D341Med (cell line): ENCODE measurements around the gene OPN1MW2.
"Not testable (repeated sequence)": the region's sequence is repeated elsewhere in the genome, so short reads cannot be mapped to it uniquely, and the experiment has no call there.

ENCODE experiments used
- DNase-seq: peaks from one replicate; pipeline ENCODE4 v3.0.0; 2012; ENCODE audit warnings: low spot score

The OPN1MW2 gene

GRCh38 chrX:154269245-154269644 is 49.7 kb downstream of the OPN1MW2 start:
- DNase-seq, result not testable (repeated sequence)
